Measurements from ENCODE around the gene STARD8.

The STARD8 gene

GRCh38 chrX:68660746-68661145 is 13.3 kb downstream of the STARD8 start:
- H3K9me3 ChIP-seq: no peaks in the 10 kb centered on the region
- no peaks in the 10 kb centered on the region for H3K36me3 ChIP-seq
- no peaks in the 10 kb centered on the region for H3K27me3 ChIP-seq
- no peak overlapping the region for H3K27ac ChIP-seq
- H3K4me1 ChIP-seq (ENCODE audit: control insufficient read depth in 1 of 2, insufficient read depth in 1 of 2, low read depth in 1 of 2, low read length in 1 of 2): peaks cover 0 to 2% of the 10 kb centered on the region in 2 experiments
- no peak for TF ChIP-seq CTCF (IDR thresholded peaks at IDR 0.05)
- H3K4me3 ChIP-seq (ENCODE audit: low read depth in 1 of 2, low read length in 1 of 2): no peak overlapping the region

GRCh38 chrX:68665502-68665901 is 18.0 kb downstream of the STARD8 start:
- Histone ChIP-seq H3K4me1 (ENCODE audit: control insufficient read depth in 1 of 2, insufficient read depth in 1 of 2, low read depth in 1 of 2, low read length in 1 of 2) (no peaks in the 10 kb centered on the region), H3K27ac (no peak overlapping the region), H3K36me3 (no peaks in the 10 kb centered on the region), H3K4me3 (ENCODE audit: low read depth in 1 of 2, low read length in 1 of 2) (no peak overlapping the region), H3K9me3 (no peaks in the 10 kb centered on the region), H3K27me3 (no peaks in the 10 kb centered on the region)
- no peak for TF ChIP-seq CTCF (IDR thresholded peaks at IDR 0.05)

GRCh38 chrX:68666580-68666979 is 19.1 kb downstream of the STARD8 start:
- H3K36me3 ChIP-seq: no peaks in the 10 kb centered on the region
- H3K4me3 ChIP-seq (ENCODE audit: low read depth in 1 of 2, low read length in 1 of 2): no peak overlapping the region
- no peak for TF ChIP-seq CTCF (IDR thresholded peaks at IDR 0.05)
- no peaks in the 10 kb centered on the region for H3K27me3 ChIP-seq
- no peak overlapping the region for H3K27ac ChIP-seq
- no peaks in the 10 kb centered on the region for H3K4me1 ChIP-seq (ENCODE audit: control insufficient read depth in 1 of 2, insufficient read depth in 1 of 2, low read depth in 1 of 2, low read length in 1 of 2)
- no peaks in the 10 kb centered on the region for H3K9me3 ChIP-seq

- H3K4me3 ChIP-seq (ENCODE audit: low read depth in 1 of 2, low read length in 1 of 2): no peak overlapping the region
- H3K27ac ChIP-seq: no peak overlapping the region
- H3K4me1 ChIP-seq (ENCODE audit: control insufficient read depth in 1 of 2, insufficient read depth in 1 of 2, low read depth in 1 of 2, low read length in 1 of 2): no peaks in the 10 kb centered on the region
Measured at GRCh38 chrX:68669094-68669860, 21.8 kb downstream of the STARD8 start.

GRCh38 chrX:68669871-68670270 is 22.4 kb downstream of the STARD8 start:
- no peak for TF ChIP-seq CTCF (IDR thresholded peaks at IDR 0.05)
- Histone ChIP-seq H3K4me3 (ENCODE audit: low read depth in 1 of 2, low read length in 1 of 2) (no peak overlapping the region), H3K27ac (no peak overlapping the region), H3K36me3 (no peaks in the 10 kb centered on the region), H3K27me3 (no peaks in the 10 kb centered on the region), H3K4me1 (ENCODE audit: control insufficient read depth in 1 of 2, insufficient read depth in 1 of 2, low read depth in 1 of 2, low read length in 1 of 2) (no peaks in the 10 kb centered on the region), H3K9me3 (no peaks in the 10 kb centered on the region)

More at GRCh38 chrX:68669094-68669860, 21.8 kb downstream of the STARD8 start:
- no peaks in the 10 kb centered on the region for H3K9me3 ChIP-seq
- H3K36me3 ChIP-seq: no peaks in the 10 kb centered on the region
- no peaks in the 10 kb centered on the region for H3K27me3 ChIP-seq
- TF ChIP-seq CTCF (IDR thresholded peaks at IDR 0.05): no peak

Measured in neutrophil (primary cell).